SK-N-SH treated with all-trans-retinoic acid at 6 μM for 48 hours (cell line): ENCODE measurements around the gene DDI1.

Source experiments
- ARNTL ChIP-seq: fragments of 450-650 bp; formaldehyde crosslinking; IDR thresholded peaks from 2 replicates; pipeline ENCODE4 v1.5.0; 2020; ENCODE audit warnings: low read depth, mild to moderate bottlenecking, moderate library complexity, borderline replicate concordance
- ESRRG ChIP-seq: fragments of 250-450 bp; sonication (Bioruptor Pico); IDR thresholded peaks from 2 replicates; pipeline ENCODE4 v1.6.1; 2021; ENCODE audit warnings: mild to moderate bottlenecking
- OSR1 ChIP-seq: fragments of 250-450 bp; sonication (Bioruptor Pico); IDR thresholded peaks from 2 replicates; pipeline ENCODE4 v1.8.0; 2022; ENCODE audit warnings: moderate library complexity, mild to moderate bottlenecking, inconsistent platforms
- POU6F1 ChIP-seq: fragments of 250-450 bp; sonication (Bioruptor Pico); IDR thresholded peaks from 2 replicates; pipeline ENCODE4 v1.8.0; 2021; ENCODE audit warnings: low read depth, mild to moderate bottlenecking, moderate library complexity, borderline replicate concordance
- RARB ChIP-seq: fragments of 250-450 bp; sonication (Bioruptor Pico); IDR thresholded peaks from 2 replicates; pipeline ENCODE4 v1.8.0; 2021; ENCODE audit warnings: mild to moderate bottlenecking, moderate library complexity
- SNAI2 ChIP-seq: fragments of 250-450 bp; sonication (Bioruptor Pico); IDR thresholded peaks from 2 replicates; pipeline ENCODE4 v1.5.0; 2020; ENCODE audit warnings: mild to moderate bottlenecking, moderate library complexity
- TOX ChIP-seq: fragments of 250-450 bp; sonication (Bioruptor Pico); IDR thresholded peaks from 2 replicates; pipeline ENCODE4 v1.8.0; 2021; ENCODE audit warnings: mild to moderate bottlenecking, moderate library complexity, borderline replicate concordance
- TF ChIP-seq, protein P1 (sequence below): fragments of 250-450 bp; sonication (Bioruptor Pico); IDR thresholded peaks from 2 replicates; pipeline ENCODE4 v1.5.1; 2020; ENCODE audit warnings: low read depth, mild to moderate bottlenecking, moderate library complexity

DNA sequence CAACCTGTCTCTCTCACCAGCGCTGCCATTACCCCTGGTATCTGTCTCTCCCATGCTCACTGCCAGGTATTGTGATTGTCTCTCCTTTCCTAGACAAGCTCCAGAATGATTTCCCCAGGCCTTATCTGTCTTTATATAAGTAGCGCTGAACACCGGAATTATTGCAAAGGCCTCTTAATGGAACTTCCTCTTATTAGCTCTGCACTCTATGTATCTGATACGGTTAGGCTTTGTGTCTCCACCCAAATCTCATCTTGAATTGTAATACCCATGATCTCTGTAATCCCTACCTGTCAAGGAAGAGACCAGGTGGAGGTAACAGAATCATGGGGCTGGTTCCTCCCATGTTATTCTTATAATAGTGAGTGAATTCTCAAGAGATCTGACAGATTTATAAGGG is 39.3 kb downstream of the DDI1 start:
- no peak for TF ChIP-seq RARB (CRISPR knock-in tag)
- TF ChIP-seq OSR1 (CRISPR knock-in tag), result no peak
- no peak for TF ChIP-seq SNAI2 (CRISPR knock-in tag)
- no peak for TF ChIP-seq ESRRG (CRISPR knock-in tag)
- no peak for TF ChIP-seq ARNTL
- TF ChIP-seq TOX (CRISPR knock-in tag), result no peak
- no peak for TF ChIP-seq POU6F1 (CRISPR knock-in tag)
- TF ChIP-seq, protein P1, sequence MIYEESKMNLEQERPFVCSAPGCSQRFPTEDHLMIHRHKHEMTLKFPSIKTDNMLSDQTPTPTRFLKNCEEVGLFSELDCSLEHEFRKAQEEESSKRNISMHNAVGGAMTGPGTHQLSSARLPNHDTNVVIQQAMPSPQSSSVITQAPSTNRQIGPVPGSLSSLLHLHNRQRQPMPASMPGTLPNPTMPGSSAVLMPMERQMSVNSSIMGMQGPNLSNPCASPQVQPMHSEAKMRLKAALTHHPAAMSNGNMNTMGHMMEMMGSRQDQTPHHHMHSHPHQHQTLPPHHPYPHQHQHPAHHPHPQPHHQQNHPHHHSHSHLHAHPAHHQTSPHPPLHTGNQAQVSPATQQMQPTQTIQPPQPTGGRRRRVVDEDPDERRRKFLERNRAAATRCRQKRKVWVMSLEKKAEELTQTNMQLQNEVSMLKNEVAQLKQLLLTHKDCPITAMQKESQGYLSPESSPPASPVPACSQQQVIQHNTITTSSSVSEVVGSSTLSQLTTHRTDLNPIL, result no peak
